Bronchial epithelial cell (primary cell): ENCODE measurements around the gene PHACTR3. TPM values are rescaled to one million over a fixed set of nuclear protein-coding genes. Genes with fewer than 3 reads are reported as not detected.

Experiments
- DNase-seq: peaks from one replicate; pipeline ENCODE4 v3.0.0-alpha.2; 2010; ENCODE audit warnings: low read depth
- FAIRE-seq: peaks from 2 replicates; lab custom pipeline; 2011; peaks lifted over from hg19 to GRCh38; lab: Jason Lieb, UNC
- H3K27me3 ChIP-seq: 2 replicates; pipeline ENCODE4 v1.5.1; 2011; ENCODE audit warnings: low read length; ENCODE audit not compliant: control insufficient read depth, insufficient read depth
- H3K36me3 ChIP-seq: 2 replicates; pipeline ENCODE4 v1.5.1; 2011; ENCODE audit warnings: low read length; ENCODE audit not compliant: control insufficient read depth, insufficient read depth
- H3K4me3 ChIP-seq: 2 replicates; pipeline ENCODE4 v1.5.1; 2011; ENCODE audit warnings: mild to moderate bottlenecking, low read depth, low read length, control low read depth
- total RNA-seq: library from RNA; depleted of rRNA; stranded (reverse); fragments of >200 nt; gene quantifications from 2 replicates; pipeline ENCODE4 v1.2.1, GENCODE V29; 2014
- TF ChIP-seq, protein P1 (sequence below): IDR thresholded peaks from 2 replicates; pipeline ENCODE4 v1.5.1; 2011; ENCODE audit warnings: mild to moderate bottlenecking, moderate library complexity, low read length, control low read depth, inconsistent platforms; ENCODE audit not compliant: insufficient read depth, severe bottlenecking

Gene PHACTR3
- total RNA-seq, 1 donor from 2014 or later, result 15.0 TPM

DNA sequence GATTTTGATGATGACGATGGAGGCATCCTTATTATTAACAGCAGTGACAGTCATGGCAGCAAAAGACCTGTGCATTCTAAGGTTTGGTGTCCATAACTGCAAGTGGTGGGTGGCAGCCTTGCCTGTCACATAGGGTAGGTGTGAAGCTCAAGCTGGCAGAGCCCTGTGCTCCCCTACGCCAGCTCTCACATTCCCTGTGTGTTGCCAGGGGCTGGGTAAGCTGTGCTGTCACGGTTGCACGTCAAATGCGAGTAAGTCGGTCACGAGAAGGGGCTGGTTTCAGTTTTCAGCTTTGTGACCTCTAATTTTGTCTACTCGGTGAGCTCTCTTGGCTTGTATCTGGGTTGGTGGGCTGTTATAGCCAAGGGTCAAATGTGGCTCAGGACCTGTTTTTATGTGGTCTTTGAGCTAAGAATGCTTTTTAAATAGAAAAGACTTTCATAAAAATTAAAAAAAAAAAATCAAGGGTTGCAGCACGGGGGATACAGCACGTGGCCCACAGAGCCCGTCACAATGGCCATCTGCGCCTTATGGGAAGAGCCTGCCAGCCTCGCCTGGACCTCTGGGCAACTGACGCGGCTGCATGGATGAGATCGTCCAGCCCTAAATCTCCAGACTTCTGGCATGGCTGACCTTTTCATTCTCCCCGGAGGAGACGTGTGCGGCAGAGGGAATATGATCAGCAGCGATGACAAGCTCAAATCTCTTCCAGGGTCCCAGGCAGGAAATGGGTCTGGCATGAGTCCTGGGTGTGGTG lies 148.5 kb downstream of the PHACTR3 start:
- no peak for DNase-seq
- H3K27me3 ChIP-seq, result no peaks in the 10 kb centered on the region

DNA sequence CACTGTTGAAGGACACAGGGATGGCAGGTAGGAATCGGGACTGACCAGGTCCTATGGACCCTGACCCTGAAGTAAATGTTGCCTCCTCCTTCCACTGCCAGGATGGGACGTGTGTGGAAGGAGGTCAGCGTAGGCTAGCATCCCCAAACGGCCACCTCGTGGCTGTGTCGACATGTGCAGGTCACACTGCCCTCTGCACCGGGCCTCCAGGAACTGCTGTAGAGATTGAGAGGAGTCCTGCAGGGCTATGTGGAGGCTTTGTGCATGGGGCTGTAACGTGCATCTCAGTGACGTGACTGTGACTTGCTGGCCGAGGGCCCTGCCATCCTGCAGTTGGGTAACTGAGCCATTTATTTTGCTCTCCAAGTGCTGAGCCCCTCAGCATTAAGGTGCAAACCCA lies 149.5 kb downstream of the PHACTR3 start:
- Histone ChIP-seq H3K27me3 (no peaks in the 10 kb centered on the region), H3K36me3 (no peaks in the 10 kb centered on the region), H3K4me3 (no peak overlapping the region)
- no peak for FAIRE-seq
- TF ChIP-seq, protein P1, sequence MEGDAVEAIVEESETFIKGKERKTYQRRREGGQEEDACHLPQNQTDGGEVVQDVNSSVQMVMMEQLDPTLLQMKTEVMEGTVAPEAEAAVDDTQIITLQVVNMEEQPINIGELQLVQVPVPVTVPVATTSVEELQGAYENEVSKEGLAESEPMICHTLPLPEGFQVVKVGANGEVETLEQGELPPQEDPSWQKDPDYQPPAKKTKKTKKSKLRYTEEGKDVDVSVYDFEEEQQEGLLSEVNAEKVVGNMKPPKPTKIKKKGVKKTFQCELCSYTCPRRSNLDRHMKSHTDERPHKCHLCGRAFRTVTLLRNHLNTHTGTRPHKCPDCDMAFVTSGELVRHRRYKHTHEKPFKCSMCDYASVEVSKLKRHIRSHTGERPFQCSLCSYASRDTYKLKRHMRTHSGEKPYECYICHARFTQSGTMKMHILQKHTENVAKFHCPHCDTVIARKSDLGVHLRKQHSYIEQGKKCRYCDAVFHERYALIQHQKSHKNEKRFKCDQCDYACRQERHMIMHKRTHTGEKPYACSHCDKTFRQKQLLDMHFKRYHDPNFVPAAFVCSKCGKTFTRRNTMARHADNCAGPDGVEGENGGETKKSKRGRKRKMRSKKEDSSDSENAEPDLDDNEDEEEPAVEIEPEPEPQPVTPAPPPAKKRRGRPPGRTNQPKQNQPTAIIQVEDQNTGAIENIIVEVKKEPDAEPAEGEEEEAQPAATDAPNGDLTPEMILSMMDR, result no peak
- DNase-seq, result no peak

More for the DNA sequence above, 148.5 kb downstream of the PHACTR3 start:
- H3K36me3 ChIP-seq, result no peaks in the 10 kb centered on the region
- TF ChIP-seq, protein P1, result no peak
- no peak overlapping the region for H3K4me3 ChIP-seq
- no peak for FAIRE-seq

DNA sequence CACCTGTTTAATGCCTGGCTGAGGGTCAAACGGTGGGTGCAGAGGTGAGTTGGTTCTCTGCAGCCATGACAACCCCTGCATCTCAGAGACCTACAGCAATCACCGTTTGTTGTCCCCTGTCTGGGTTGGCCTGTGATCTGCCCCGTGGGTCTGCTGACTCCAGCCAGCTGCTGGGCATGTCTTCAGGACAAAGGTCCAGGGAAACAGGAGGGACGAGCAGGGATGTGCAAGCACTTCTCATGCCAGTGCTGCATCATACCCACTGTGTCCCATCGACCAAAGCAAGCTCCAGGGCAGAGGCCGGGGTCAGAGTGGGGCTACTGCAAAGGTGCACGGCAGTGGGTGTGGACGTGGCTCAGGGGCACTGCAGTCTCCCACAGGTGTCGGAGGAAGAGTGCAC lies 150.2 kb downstream of the PHACTR3 start:
- no peak for FAIRE-seq
- H3K36me3 ChIP-seq, result no peaks in the 10 kb centered on the region
- TF ChIP-seq, protein P1, result no peak
- H3K27me3 ChIP-seq, result no peaks in the 10 kb centered on the region
- DNase-seq, result no peak
- no peak overlapping the region for H3K4me3 ChIP-seq

DNA sequence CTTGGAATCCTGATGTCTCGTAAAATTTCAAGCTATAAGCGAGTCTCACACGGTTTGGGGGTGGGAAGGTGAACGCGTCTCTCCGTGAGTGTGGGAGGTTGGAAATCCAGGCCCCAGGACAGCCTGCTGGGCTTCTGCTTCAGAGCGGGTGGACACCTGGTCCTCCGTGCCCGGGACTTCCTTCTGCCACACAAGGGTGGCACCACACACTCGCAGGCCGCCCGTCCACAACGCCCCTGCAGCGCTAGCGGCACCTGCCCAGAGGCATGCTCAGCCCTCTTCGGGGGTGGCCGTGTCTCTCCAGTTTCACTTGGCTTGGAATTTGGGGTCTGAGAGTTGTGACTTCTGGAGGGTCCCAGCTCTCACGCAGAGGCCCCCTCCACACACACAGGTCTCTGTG lies 151.9 kb downstream of the PHACTR3 start:
- H3K27me3 ChIP-seq, result no peaks in the 10 kb centered on the region
- no peaks in the 10 kb centered on the region for H3K36me3 ChIP-seq
- TF ChIP-seq, protein P1, result no peak
- FAIRE-seq, result no peak
- H3K4me3 ChIP-seq, result no peak overlapping the region
- DNase-seq, result no peak

DNA sequence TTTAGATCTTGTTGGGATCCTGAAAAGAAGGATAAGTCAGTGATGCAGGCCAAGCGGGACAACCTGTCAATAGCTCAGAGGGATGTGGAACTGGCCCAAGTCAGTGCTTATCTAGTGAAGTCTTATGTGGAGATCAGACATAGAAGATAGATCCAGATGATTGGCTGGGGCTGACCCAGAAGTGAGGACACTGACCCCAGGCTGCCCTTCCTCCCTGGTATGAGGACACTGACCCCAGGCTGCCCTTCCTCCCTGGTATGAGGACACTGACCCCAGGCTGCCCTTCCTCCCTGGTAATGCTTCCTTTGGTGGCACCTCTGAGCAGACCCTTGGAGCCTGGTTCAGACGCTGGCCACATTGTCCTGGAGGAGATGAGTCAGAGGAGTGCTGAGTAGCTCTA lies 159.7 kb downstream of the PHACTR3 start:
- no peaks in the 10 kb centered on the region for H3K27me3 ChIP-seq
- DNase-seq (no peak), FAIRE-seq (peak; percentile 94)
- no peak overlapping the region for H3K4me3 ChIP-seq
- no peaks in the 10 kb centered on the region for H3K36me3 ChIP-seq
- TF ChIP-seq, protein P1, result no peak

DNA sequence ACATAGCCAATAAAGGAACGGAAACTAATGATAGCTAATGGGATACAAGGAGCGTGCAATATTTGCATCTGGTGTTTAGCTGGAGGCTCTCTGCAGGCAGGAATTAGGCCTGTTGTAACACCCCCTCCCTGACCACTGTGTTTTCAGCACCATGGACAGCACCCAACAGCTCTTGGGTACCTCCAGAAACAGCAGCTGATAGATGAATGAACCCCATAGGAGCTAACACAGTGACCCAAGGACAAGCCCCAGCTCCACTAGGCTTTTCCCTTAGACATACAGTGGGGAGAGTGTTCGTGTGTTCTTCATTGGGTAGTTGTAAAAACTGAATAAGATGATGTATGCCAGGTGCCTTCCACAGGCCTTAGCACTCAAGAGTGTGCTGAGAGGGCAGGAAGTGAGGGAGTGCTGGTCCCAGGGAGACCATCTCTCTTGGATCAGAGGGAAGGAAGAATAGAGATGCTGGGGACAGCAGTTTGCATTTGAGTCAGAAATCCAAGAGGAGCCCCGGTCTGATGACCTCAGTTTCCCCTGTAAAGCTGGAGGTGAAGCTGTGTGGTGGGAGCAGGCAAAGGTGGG lies 161.3 kb downstream of the PHACTR3 start:
- no peaks in the 10 kb centered on the region for H3K27me3 ChIP-seq
- TF ChIP-seq, protein P1, result no peak
- no peaks in the 10 kb centered on the region for H3K36me3 ChIP-seq
- FAIRE-seq (no peak), DNase-seq (peak; percentile 7)
- H3K4me3 ChIP-seq, result no peak overlapping the region
